D721Med (cell line): ENCODE data around the gene CTNNA2.

Experiments
- DNase-seq: peaks from one replicate; pipeline ENCODE4 v3.0.0; 2011; ENCODE audit warnings: low spot score; ENCODE audit not compliant: insufficient read length
- FAIRE-seq: peaks from 2 replicates; lab custom pipeline; 2011; peaks lifted over from hg19 to GRCh38; lab: Jason Lieb, UNC
- TF ChIP-seq, protein P1 (sequence below): IDR thresholded peaks from 2 replicates; pipeline ENCODE4 v1.5.1; 2012; ENCODE audit warnings: mild to moderate bottlenecking, control low read depth; ENCODE audit not compliant: insufficient read depth; ENCODE audit errors: missing control alignments

CTNNA2 gene

DNA sequence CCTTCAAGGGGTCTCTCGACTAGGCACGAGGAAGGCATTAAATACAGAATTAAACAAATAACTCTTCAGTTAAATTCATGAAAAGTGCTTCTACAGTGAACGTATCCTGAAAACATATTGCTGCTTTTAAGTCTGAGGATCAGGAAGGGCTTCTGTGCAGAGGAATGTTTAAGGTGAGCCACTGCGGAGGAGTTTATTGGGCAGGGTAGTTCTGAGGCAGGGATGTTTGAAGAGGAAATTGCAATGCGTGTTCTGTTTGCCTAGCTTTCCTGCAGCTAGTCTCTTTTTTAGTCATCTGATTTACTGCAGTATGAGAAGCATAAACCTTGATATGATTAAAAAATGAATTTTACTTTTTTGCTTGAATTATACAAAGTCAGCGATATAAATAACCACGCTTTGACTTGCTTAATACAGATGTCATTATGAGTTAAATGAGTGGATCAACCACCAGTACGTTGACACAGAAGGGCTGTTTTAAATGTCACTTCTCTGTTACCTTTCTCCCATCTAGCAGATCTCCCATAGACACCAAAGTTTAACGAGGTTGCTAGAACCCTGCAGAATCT is 98.7 kb downstream of the CTNNA2 start:
- DNase-seq (no peak), FAIRE-seq (no peak)
- TF ChIP-seq, protein P1, sequence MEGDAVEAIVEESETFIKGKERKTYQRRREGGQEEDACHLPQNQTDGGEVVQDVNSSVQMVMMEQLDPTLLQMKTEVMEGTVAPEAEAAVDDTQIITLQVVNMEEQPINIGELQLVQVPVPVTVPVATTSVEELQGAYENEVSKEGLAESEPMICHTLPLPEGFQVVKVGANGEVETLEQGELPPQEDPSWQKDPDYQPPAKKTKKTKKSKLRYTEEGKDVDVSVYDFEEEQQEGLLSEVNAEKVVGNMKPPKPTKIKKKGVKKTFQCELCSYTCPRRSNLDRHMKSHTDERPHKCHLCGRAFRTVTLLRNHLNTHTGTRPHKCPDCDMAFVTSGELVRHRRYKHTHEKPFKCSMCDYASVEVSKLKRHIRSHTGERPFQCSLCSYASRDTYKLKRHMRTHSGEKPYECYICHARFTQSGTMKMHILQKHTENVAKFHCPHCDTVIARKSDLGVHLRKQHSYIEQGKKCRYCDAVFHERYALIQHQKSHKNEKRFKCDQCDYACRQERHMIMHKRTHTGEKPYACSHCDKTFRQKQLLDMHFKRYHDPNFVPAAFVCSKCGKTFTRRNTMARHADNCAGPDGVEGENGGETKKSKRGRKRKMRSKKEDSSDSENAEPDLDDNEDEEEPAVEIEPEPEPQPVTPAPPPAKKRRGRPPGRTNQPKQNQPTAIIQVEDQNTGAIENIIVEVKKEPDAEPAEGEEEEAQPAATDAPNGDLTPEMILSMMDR = no peak

GRCh38 chr2:79612999-79613398 is 100.1 kb downstream of the CTNNA2 start:
- TF ChIP-seq, protein P1 = no peak
- FAIRE-seq = no peak
- no peak for DNase-seq

DNA sequence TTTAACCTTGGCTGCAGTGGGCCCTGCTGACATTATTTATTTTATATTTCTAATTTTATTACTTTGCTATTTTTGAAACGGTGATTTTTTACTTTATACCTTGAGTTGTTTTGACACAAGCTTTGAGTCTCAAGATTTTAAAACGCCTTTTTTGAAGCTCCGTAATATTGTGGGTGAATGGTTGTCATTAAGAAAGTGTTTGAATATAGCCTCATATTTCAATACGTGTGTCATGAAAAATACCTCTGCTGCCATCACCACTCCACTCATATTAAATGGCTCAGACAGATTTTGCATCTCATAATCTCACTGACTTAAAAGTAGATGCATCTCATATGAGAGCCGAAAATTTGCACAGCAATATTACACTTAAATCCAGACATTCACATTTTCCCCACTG is 106.6 kb downstream of the CTNNA2 start:
- TF ChIP-seq, protein P1 = no peak
- FAIRE-seq (no peak), DNase-seq (no peak)

GRCh38 chr2:79619976-79620375 is 107.1 kb downstream of the CTNNA2 start:
- FAIRE-seq (no peak), DNase-seq (no peak)
- TF ChIP-seq, protein P1 = no peak

DNA sequence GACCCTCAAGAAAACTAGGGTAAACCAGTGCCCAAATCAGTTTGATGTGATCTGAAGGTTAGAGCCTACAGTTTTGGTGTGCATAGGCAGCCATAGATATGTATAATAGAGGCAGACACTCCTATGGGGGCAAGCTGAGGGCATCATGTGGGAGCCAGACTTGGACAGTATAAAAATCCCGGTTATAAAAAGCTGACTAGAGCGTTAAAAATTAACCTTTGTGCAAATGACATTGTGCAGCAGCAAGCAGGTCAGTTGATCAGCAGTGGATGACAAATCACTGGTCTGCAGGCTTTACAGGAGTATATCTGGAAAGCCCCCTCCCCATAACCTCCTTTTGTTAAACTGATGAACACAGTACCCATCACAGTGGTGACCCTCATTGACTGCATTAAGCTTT is 107.8 kb downstream of the CTNNA2 start:
- TF ChIP-seq, protein P1 = no peak
- FAIRE-seq = no peak
- no peak for DNase-seq

GRCh38 chr2:79621252-79621651 is 108.4 kb downstream of the CTNNA2 start:
- DNase-seq (no peak), FAIRE-seq (no peak)
- TF ChIP-seq, protein P1 = no peak

GRCh38 chr2:79621755-79622154 is 108.9 kb downstream of the CTNNA2 start:
- no peak for FAIRE-seq
- DNase-seq = no peak
- TF ChIP-seq, protein P1 = no peak
